H1 (cell line): ENCODE measurements around the gene OBSCN. TPM values are rescaled to one million over a fixed set of nuclear protein-coding genes. Genes with fewer than 3 reads are reported as not detected.

Experiments used
- CTCF ChIA-PET: fragments of 300-600 bp; sonication (Branson Sonifier 250); formaldehyde crosslinking; loops from one replicate; lab custom pipeline; 2021; ENCODE audit not compliant: partially characterized antibody; lab: Charles Lee
- POLR2A ChIA-PET: fragments of 300-600 bp; sonication (Branson Sonifier 250); formaldehyde crosslinking; loops from one replicate; lab custom pipeline; 2021; ENCODE audit warnings: inconsistent platforms; ENCODE audit not compliant: partially characterized antibody; lab: Charles Lee
- DNase-seq, 2 experiments: peaks; one replicate each; pipeline versions ENCODE4 v3.0.0 to v3.0.0-alpha.2; 2010 to 2022; ENCODE audit warnings: low spot score in 2 of 2, low read depth in 1 of 2, mixed read lengths in 1 of 2
- FAIRE-seq: peaks from 2 replicates; lab custom pipeline; 2011; peaks lifted over from hg19 to GRCh38; lab: Jason Lieb, UNC
- H2AFZ ChIP-seq: 2 replicates; pipeline ENCODE4 v1.8.1; 2012; ENCODE audit warnings: low read length, inconsistent platforms
- H2AK5ac ChIP-seq: 2 replicates; pipeline ENCODE4 v1.6.1; 2013; ENCODE audit warnings: low read depth, low read length
- H2BK120ac ChIP-seq: replicated peaks from 2 replicates; pipeline ENCODE3; 2013; ENCODE audit warnings: low read depth, low read length, inconsistent platforms
- H2BK12ac ChIP-seq: 2 replicates; pipeline ENCODE4 v1.6.1; 2013; ENCODE audit warnings: low read depth, low read length
- H2BK15ac ChIP-seq: 2 replicates; pipeline ENCODE4 v1.6.1; 2013; ENCODE audit warnings: low read length
- H2BK20ac ChIP-seq: 2 replicates; pipeline ENCODE4 v1.6.1; 2013; ENCODE audit warnings: low read length
- H2BK5ac ChIP-seq: 2 replicates; pipeline ENCODE4 v1.6.1; 2013; ENCODE audit warnings: low read depth, low read length
- H3K14ac ChIP-seq: 2 replicates; pipeline ENCODE4 v1.6.1; 2013; ENCODE audit warnings: inconsistent platforms; ENCODE audit not compliant: insufficient read length
- H3K18ac ChIP-seq: 2 replicates; pipeline ENCODE4 v1.6.1; 2013; ENCODE audit warnings: low read length; ENCODE audit errors: extremely low read depth
- H3K23ac ChIP-seq: 2 replicates; pipeline ENCODE4 v1.6.1; 2013; ENCODE audit warnings: inconsistent platforms; ENCODE audit not compliant: insufficient read length
- H3K23me2 ChIP-seq: 2 replicates; pipeline ENCODE4 v1.6.1; 2013; ENCODE audit warnings: low read depth, low read length
- H3K27ac ChIP-seq: 2 replicates; pipeline ENCODE4 v1.6.1; 2011; ENCODE audit warnings: low read depth, low read length, inconsistent platforms
- H3K27me3 ChIP-seq, 4 experiments: replicated peaks in 1 of 4; 1 replicate in 1 of 4; 2 replicates in 3 of 4; pipeline versions ENCODE4 v1.6.1 to v1.8.1; 2011 to 2013; ENCODE audit warnings: low read length in 3 of 4, mild to moderate bottlenecking in 3 of 4, inconsistent platforms in 2 of 4, mixed read lengths in 2 of 4, moderate library complexity in 1 of 4; ENCODE audit not compliant: control insufficient read depth in 3 of 4, insufficient read depth in 3 of 4; ENCODE audit errors: extremely low read depth in 1 of 4
- H3K36me3 ChIP-seq, 4 experiments: 2 replicates each; pipeline versions ENCODE4 v1.6.1 to v1.8.1; 2011 to 2013; ENCODE audit warnings: mild to moderate bottlenecking in 4 of 4, low read length in 3 of 4, moderate library complexity in 2 of 4, control low read depth in 1 of 4, inconsistent platforms in 1 of 4; ENCODE audit not compliant: insufficient read depth in 4 of 4, control insufficient read depth in 2 of 4
- H3K4ac ChIP-seq: replicated peaks from 2 replicates; pipeline ENCODE3; 2013; ENCODE audit warnings: low read length, low read depth, mixed read lengths, inconsistent platforms; ENCODE audit not compliant: insufficient read length
- H3K4me1 ChIP-seq, 4 experiments: replicated peaks in 1 of 4; 1 replicate in 1 of 4; 2 replicates in 3 of 4; pipeline versions ENCODE4 v1.6.1 to v1.8.1; 2011 to 2013; ENCODE audit warnings: low read length in 3 of 4, inconsistent platforms in 2 of 4, mixed read lengths in 1 of 4; ENCODE audit not compliant: insufficient read depth in 4 of 4, control insufficient read depth in 3 of 4
- H3K4me2 ChIP-seq, 2 experiments: 2 replicates each; pipeline versions ENCODE4 v1.6.1 to v1.8.1; 2011 to 2013; ENCODE audit warnings: low read depth in 2 of 2, low read length in 2 of 2, control low read depth in 1 of 2, inconsistent platforms in 1 of 2, mild to moderate bottlenecking in 1 of 2; ENCODE audit not compliant: insufficient read depth in 1 of 2
- H3K4me3 ChIP-seq, 4 experiments: fragments of 200-600, 300-600 bp in 1 of 4; sonication (generic), shearing (Covaris generic), sonication (Bioruptor Twin) in 1 of 4; 2 replicates each; pipeline versions ENCODE4 v1.5.1 to v1.8.1; 2011 to 2016; ENCODE audit warnings: low read length in 4 of 4, low read depth in 3 of 4, control low read depth in 2 of 4, inconsistent platforms in 2 of 4, mild to moderate bottlenecking in 2 of 4, mixed read lengths in 1 of 4, moderate library complexity in 1 of 4; ENCODE audit not compliant: insufficient read depth in 2 of 4; ENCODE audit errors: extremely low read depth in 1 of 4
- H3K56ac ChIP-seq: replicated peaks from 2 replicates; pipeline ENCODE3; 2013; ENCODE audit warnings: low read depth, mild to moderate bottlenecking, mixed read lengths, low read length, inconsistent platforms; ENCODE audit not compliant: insufficient read length
- H3K79me1 ChIP-seq: 2 replicates; pipeline ENCODE4 v1.6.1; 2013; ENCODE audit warnings: low read depth, low read length, control low read depth
- H3K79me2 ChIP-seq, 2 experiments: 2 replicates each; pipeline versions ENCODE4 v1.6.1 to v1.8.1; 2012 to 2013; ENCODE audit warnings: low read length in 2 of 2, mild to moderate bottlenecking in 2 of 2, inconsistent platforms in 1 of 2; ENCODE audit not compliant: insufficient read depth in 2 of 2, control insufficient read depth in 1 of 2
- H3K9ac ChIP-seq, 4 experiments: replicated peaks in 1 of 4; 1 replicate in 1 of 4; 2 replicates in 3 of 4; pipeline versions ENCODE4 v1.6.1 to v1.8.1; 2011 to 2013; ENCODE audit warnings: low read depth in 3 of 4, low read length in 3 of 4, control low read depth in 2 of 4, mild to moderate bottlenecking in 2 of 4, moderate library complexity in 2 of 4, inconsistent platforms in 1 of 4; ENCODE audit errors: extremely low read depth in 1 of 4
- H3K9me3 ChIP-seq, 2 experiments: 2 replicates each; pipeline versions ENCODE4 v1.6.1 to v1.8.1; 2012 to 2013; ENCODE audit warnings: mild to moderate bottlenecking in 2 of 2, moderate library complexity in 2 of 2, control low read depth in 1 of 2, inconsistent platforms in 1 of 2, low read depth in 1 of 2, low read length in 1 of 2, mixed read lengths in 1 of 2; ENCODE audit not compliant: insufficient read depth in 2 of 2
- H4K20me1 ChIP-seq, 2 experiments: replicated peaks in 1 of 2; 2 replicates each; pipeline versions ENCODE3 to v1.8.1; 2011 to 2013; ENCODE audit warnings: inconsistent platforms in 2 of 2, low read length in 2 of 2, mild to moderate bottlenecking in 1 of 2; ENCODE audit not compliant: insufficient read depth in 2 of 2, control insufficient read depth in 1 of 2
- H4K5ac ChIP-seq: 2 replicates; pipeline ENCODE4 v1.6.1; 2013; ENCODE audit warnings: low read length, low read depth, mixed read lengths, inconsistent platforms; ENCODE audit not compliant: insufficient read length
- H4K8ac ChIP-seq: 2 replicates; pipeline ENCODE4 v1.8.0; 2013; ENCODE audit warnings: mild to moderate bottlenecking, moderate library complexity, low read length, inconsistent platforms; ENCODE audit not compliant: insufficient read depth; ENCODE audit errors: extremely low read depth
- H4K91ac ChIP-seq: replicated peaks from 2 replicates; pipeline ENCODE3; 2013; ENCODE audit warnings: low read length, mixed read lengths, inconsistent platforms; ENCODE audit not compliant: insufficient read length
- ASH2L ChIP-seq: fragments of 200-600, 300-600 bp; sonication (generic); IDR thresholded peaks from one replicate; pipeline ENCODE4 v1.7.1; 2017; ENCODE audit warnings: low read length
- BACH1 ChIP-seq: IDR thresholded peaks from 2 replicates; pipeline ENCODE4 v1.6.1; 2012; ENCODE audit warnings: low read length, improper control_type of control experiment
- CHD2 ChIP-seq: IDR thresholded peaks from 2 replicates; pipeline ENCODE4 v1.6.1; 2012; ENCODE audit warnings: low read length, improper control_type of control experiment
- CREB1 ChIP-seq: IDR thresholded peaks from 2 replicates; pipeline ENCODE4 v1.6.1; 2012; ENCODE audit warnings: inconsistent platforms
- EGR1 ChIP-seq: IDR thresholded peaks from 2 replicates; pipeline ENCODE4 v1.6.1; 2011; ENCODE audit warnings: low read depth, low read length, borderline replicate concordance
- FOSL1 ChIP-seq: IDR thresholded peaks from 2 replicates; pipeline ENCODE4 v1.6.1; 2011; ENCODE audit warnings: mild to moderate bottlenecking, low read depth, low read length, moderate library complexity; ENCODE audit not compliant: insufficient read depth
- JUN ChIP-seq: IDR thresholded peaks from 2 replicates; pipeline ENCODE4 v1.6.1; 2011; ENCODE audit warnings: low read depth, mild to moderate bottlenecking, improper control_type of control experiment, low read length
- KDM1A ChIP-seq: fragments of 200-600, 300-600 bp; sonication (generic); IDR thresholded peaks from 2 replicates; pipeline ENCODE4 v1.7.1; 2016; ENCODE audit warnings: mild to moderate bottlenecking, low read length, borderline replicate concordance
- KDM5A ChIP-seq: fragments of 200-600 bp; IDR thresholded peaks from 2 replicates; pipeline ENCODE4 v1.7.1; 2012; ENCODE audit warnings: mild to moderate bottlenecking, low read length, inconsistent platforms, mixed read lengths
- NANOG ChIP-seq: IDR thresholded peaks from 2 replicates; pipeline ENCODE4 v1.6.1; 2011; ENCODE audit warnings: low read length, low read depth, mild to moderate bottlenecking, inconsistent platforms; ENCODE audit not compliant: insufficient read depth, poor library complexity, severe bottlenecking
- POLR2A ChIP-seq, 2 experiments: IDR thresholded peaks; 1 replicate in 1 of 2; 2 replicates in 1 of 2; pipeline ENCODE4 v1.6.1; 2011; ENCODE audit warnings: low read depth in 2 of 2, low read length in 2 of 2, mild to moderate bottlenecking in 2 of 2; ENCODE audit errors: control extremely low read depth in 1 of 2
- RNF2 ChIP-seq: fragments of 200-900, 300-1000 bp; sonication (generic); IDR thresholded peaks from 2 replicates; pipeline ENCODE4 v1.7.1; 2016; ENCODE audit warnings: borderline replicate concordance, low read depth, mild to moderate bottlenecking, antibody characterized with exemption, low read length; ENCODE audit not compliant: poor library complexity, severe bottlenecking; ENCODE audit errors: missing control alignments
- WGBS, 2 experiments: shearing (Covaris generic) in 1 of 2; methylation state at CpG; one replicate each; pipeline versions ENCODE4 v1.1.6 to v1.1.7; 2013 to 2015; ENCODE audit warnings: low lambda C conversion rate in 2 of 2, mixed read lengths in 2 of 2, inconsistent platforms in 1 of 2, low coverage in 1 of 2, missing lambda C conversion rate in 1 of 2; ENCODE audit not compliant: insufficient replicate concordance in 2 of 2, insufficient coverage in 1 of 2, insufficient read length in 1 of 2; ENCODE audit errors: extremely low coverage in 1 of 2, missing lambda C conversion rate in 1 of 2; 5-methylcytosine and 5-hydroxymethylcytosine counted together
- polyA plus RNA-seq, 7 experiments: library from polyadenylated mRNA; depleted of rRNA in 3 of 7; stranded (reverse) in 5 of 7; unstranded in 2 of 7; fragments of >200 nt in 5 of 7; fragments of 200-250 nt in 2 of 7; gene quantifications; 1 replicate in 5 of 7; 2 replicates in 1 of 7; 4 replicates in 1 of 7; pipeline versions ENCODE4 v1.2.1 to v1.2.3, GENCODE V29; 2011 to 2013; ENCODE audit warnings: missing spikeins in 2 of 7, mixed read lengths in 2 of 7
- total RNA-seq: library from RNA; stranded (reverse); fragmentation: NEBNext Ultra II Directional; extraction: Animal tissue kit (Norgen Biotek cat#: 25700); gene quantifications from 2 replicates; pipeline ENCODE4 v1.2.1, GENCODE V29; 2021
- TF ChIP-seq, protein P1 (sequence below), 3 experiments: IDR thresholded peaks; 1 replicate in 2 of 3; 2 replicates in 1 of 3; pipeline versions ENCODE4 v1.5.1 to v1.6.1; 2011; ENCODE audit warnings: low read length in 3 of 3, mild to moderate bottlenecking in 3 of 3, inconsistent platforms in 2 of 3, low read depth in 1 of 3, moderate library complexity in 1 of 3; ENCODE audit not compliant: insufficient read depth in 1 of 3; ENCODE audit errors: control extremely low read depth in 1 of 3

Gene OBSCN
- total and polyA plus RNA-seq, 2 of the 8 experiments (the other 6 are each of a cell fraction or from before 2014, with no cell fraction given) = 7.5 to 28.4 TPM

DNA sequence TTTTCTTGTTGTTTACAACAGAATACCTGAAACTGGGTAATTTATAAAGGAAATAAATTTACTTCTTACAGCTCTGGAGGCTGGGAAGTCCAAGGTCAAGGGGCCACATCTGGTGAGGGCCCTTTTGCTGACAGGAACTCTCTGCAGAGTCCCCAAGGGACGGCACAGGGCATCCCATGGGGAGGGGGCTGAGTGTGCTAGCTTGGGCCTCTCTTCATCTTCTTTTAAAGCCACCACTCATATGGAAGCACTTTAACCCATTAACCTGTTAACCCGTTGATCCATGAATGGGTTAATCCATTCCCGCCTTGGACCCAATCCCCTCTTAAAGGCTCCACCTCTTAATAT, 76.3 kb downstream of the OBSCN start:
- WGBS, 2 experiments = 79% methylated on average over 3 of the region's 3 CpGs; no CpG with 5 or more reads in 1 of the 2 experiments
- H2BK20ac ChIP-seq = no peak overlapping the region
- no peak overlapping the region for H4K91ac ChIP-seq
- no peak overlapping the region for H2AK5ac ChIP-seq
- no peak overlapping the region for H2AFZ ChIP-seq
- H4K20me1 ChIP-seq = peaks cover 6 to 7% of the 10 kb centered on the region in 2 experiments
- no peak overlapping the region for H3K27ac ChIP-seq
- H3K9me3 ChIP-seq = no peaks in the 10 kb centered on the region
- H3K27me3 ChIP-seq = no peaks in the 10 kb centered on the region
- H3K18ac ChIP-seq = no peak overlapping the region
- FAIRE-seq (no peak), DNase-seq (no peak)
- H3K79me2 ChIP-seq = no peaks in the 10 kb centered on the region
- peaks cover 3 to 20% (median 11%) of the 10 kb centered on the region in 4 experiments; a peak in 6 of 8 replicates for H3K36me3 ChIP-seq
- no peak overlapping the region for H3K4ac ChIP-seq
- H3K23ac ChIP-seq = no peak overlapping the region
- H3K4me2 ChIP-seq = no peak overlapping the region
- POLR2A ChIA-PET = no interaction called here
- H3K9ac ChIP-seq = no peak overlapping the region
- no peak overlapping the region for H4K8ac ChIP-seq
- H4K5ac ChIP-seq = no peak overlapping the region
- no peaks in the 10 kb centered on the region for H3K79me1 ChIP-seq
- CTCF ChIA-PET = interaction anchor here (0.6 to 1.8 kb wide), 6 partner anchors 8 to 56 kb away, joined by 3 to 7 read pairs (median 4); no protein-coding TSS in a partner anchor
- H3K56ac ChIP-seq = no peak overlapping the region
- no peak overlapping the region for H2BK5ac ChIP-seq
- no peak overlapping the region for H2BK12ac ChIP-seq
- no peaks in the 10 kb centered on the region for H3K23me2 ChIP-seq
- no peak overlapping the region for H2BK15ac ChIP-seq
- no peak overlapping the region for H2BK120ac ChIP-seq
- no peak overlapping the region for H3K14ac ChIP-seq
- H3K4me3 ChIP-seq = no peak overlapping the region
- H3K4me1 ChIP-seq = no peaks in the 10 kb centered on the region
- no peak for TF ChIP-seq CREB1
- TF ChIP-seq EGR1 = no peak
- no peak for TF ChIP-seq ASH2L
- TF ChIP-seq BACH1 = no peak
- TF ChIP-seq JUN = no peak
- TF ChIP-seq, protein P1, sequence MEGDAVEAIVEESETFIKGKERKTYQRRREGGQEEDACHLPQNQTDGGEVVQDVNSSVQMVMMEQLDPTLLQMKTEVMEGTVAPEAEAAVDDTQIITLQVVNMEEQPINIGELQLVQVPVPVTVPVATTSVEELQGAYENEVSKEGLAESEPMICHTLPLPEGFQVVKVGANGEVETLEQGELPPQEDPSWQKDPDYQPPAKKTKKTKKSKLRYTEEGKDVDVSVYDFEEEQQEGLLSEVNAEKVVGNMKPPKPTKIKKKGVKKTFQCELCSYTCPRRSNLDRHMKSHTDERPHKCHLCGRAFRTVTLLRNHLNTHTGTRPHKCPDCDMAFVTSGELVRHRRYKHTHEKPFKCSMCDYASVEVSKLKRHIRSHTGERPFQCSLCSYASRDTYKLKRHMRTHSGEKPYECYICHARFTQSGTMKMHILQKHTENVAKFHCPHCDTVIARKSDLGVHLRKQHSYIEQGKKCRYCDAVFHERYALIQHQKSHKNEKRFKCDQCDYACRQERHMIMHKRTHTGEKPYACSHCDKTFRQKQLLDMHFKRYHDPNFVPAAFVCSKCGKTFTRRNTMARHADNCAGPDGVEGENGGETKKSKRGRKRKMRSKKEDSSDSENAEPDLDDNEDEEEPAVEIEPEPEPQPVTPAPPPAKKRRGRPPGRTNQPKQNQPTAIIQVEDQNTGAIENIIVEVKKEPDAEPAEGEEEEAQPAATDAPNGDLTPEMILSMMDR (IDR thresholded peaks at IDR 0.05; ENCODE audit: control extremely low read depth in 1 of 3, insufficient read depth in 1 of 3, low read depth in 1 of 3, low read length in 3 of 3) = no peak
- no peak for TF ChIP-seq POLR2A (IDR thresholded peaks at IDR 0.05; ENCODE audit: control extremely low read depth in 1 of 2, low read depth in 2 of 2, low read length in 2 of 2)
- TF ChIP-seq CHD2 = no peak
- no peak for TF ChIP-seq KDM5A
- no peak for TF ChIP-seq NANOG
- no peak for TF ChIP-seq RNF2
- TF ChIP-seq KDM1A = no peak
- TF ChIP-seq FOSL1 = no peak
